ENCODE data around the gene IQCM. TPM values are rescaled to one million over a fixed set of nuclear protein-coding genes. Genes with fewer than 3 reads are reported as not detected.

Gene IQCM
- total and polyA plus RNA-seq, 2 donors (not counting 3 experiments of a cell fraction or from before 2014, with no cell fraction given): not detected

GRCh38 chr4:149555146-149555545 is 260.5 kb downstream of the IQCM start:
- H3K27ac ChIP-seq (ENCODE audit: insufficient read depth, low read depth, low read length): no peak overlapping the region
- no peaks in the 10 kb centered on the region for H3K27me3 ChIP-seq (ENCODE audit: control insufficient read depth in 2 of 2, insufficient read depth in 2 of 2, low read length in 2 of 2)
- no peak overlapping the region for H2AFZ ChIP-seq (ENCODE audit: low read depth, low read length)
- TF ChIP-seq MAX (IDR thresholded peaks at IDR 0.05; ENCODE audit: insufficient read depth, insufficient read length) (no peak), EZH2 (IDR thresholded peaks at IDR 0.05; ENCODE audit: borderline replicate concordance, low read depth, low read length, severe bottlenecking) (no peak)
- no peaks in the 10 kb centered on the region for H3K4me1 ChIP-seq (ENCODE audit: control insufficient read depth, extremely low read depth, insufficient read depth, low read length)
- dilution Hi-C loops (cut with MboI; ENCODE audit: extremely low pct_ligation_motif_present, low sequenced_read_pairs): no loop called here
- no peaks in the 10 kb centered on the region for H3K9me3 ChIP-seq (replicated peaks; ENCODE audit: control insufficient read depth, insufficient read depth, low read length)
- no peak for FAIRE-seq
- no peaks in the 10 kb centered on the region for H4K20me1 ChIP-seq (replicated peaks; ENCODE audit: control insufficient read depth, extremely low read depth, insufficient read depth, low read length)
- H3K36me3 ChIP-seq (ENCODE audit: control insufficient read depth in 2 of 2, extremely low read depth in 1 of 2, insufficient read depth in 2 of 2, low read length in 2 of 2): no peaks in the 10 kb centered on the region
- no TSS peak for BruUV-seq (replicated peaks)
- intact Hi-C loops (cut with micrococcal nuclease): no loop called here
- no peak overlapping the region for H3K4me2 ChIP-seq (ENCODE audit: insufficient read depth, low read length)
- ChIA-PET POLR2A (no interaction called here), CTCF (no interaction called here)
- no peak for DNase-seq (ENCODE audit: low read depth, low spot score)
- no peaks in the 10 kb centered on the region for H3K79me2 ChIP-seq (ENCODE audit: control insufficient read depth, insufficient read depth, low read length)
- H3K9me1 ChIP-seq (replicated peaks; ENCODE audit: control insufficient read depth, extremely low read depth, insufficient read depth, low read length): no peaks in the 10 kb centered on the region
- no peak overlapping the region for H3K4me3 ChIP-seq (replicated peaks in 1 of 3; ENCODE audit: insufficient read depth in 1 of 3, low read depth in 1 of 3, low read length in 3 of 3)
- H3K9ac ChIP-seq (replicated peaks; ENCODE audit: extremely low read depth, insufficient read depth, low read length): no peak overlapping the region

GRCh38 chr4:149553959-149554520 is 261.6 kb downstream of the IQCM start:
- dilution Hi-C loops (cut with MboI; ENCODE audit: extremely low pct_ligation_motif_present, low sequenced_read_pairs): no loop called here
- no peaks in the 10 kb centered on the region for H3K79me2 ChIP-seq (ENCODE audit: control insufficient read depth, insufficient read depth, low read length)
- no peak overlapping the region for H3K9ac ChIP-seq (replicated peaks; ENCODE audit: extremely low read depth, insufficient read depth, low read length)
- no peaks in the 10 kb centered on the region for H4K20me1 ChIP-seq (replicated peaks; ENCODE audit: control insufficient read depth, extremely low read depth, insufficient read depth, low read length)
- BruUV-seq (replicated peaks): no TSS peak
- no peak overlapping the region for H3K4me3 ChIP-seq (replicated peaks in 1 of 3; ENCODE audit: insufficient read depth in 1 of 3, low read depth in 1 of 3, low read length in 3 of 3)
- H3K4me2 ChIP-seq (ENCODE audit: insufficient read depth, low read length): no peak overlapping the region
- no peak overlapping the region for H2AFZ ChIP-seq (ENCODE audit: low read depth, low read length)
- no peak for DNase-seq (ENCODE audit: low read depth, low spot score)
- H3K36me3 ChIP-seq (ENCODE audit: control insufficient read depth in 2 of 2, extremely low read depth in 1 of 2, insufficient read depth in 2 of 2, low read length in 2 of 2): no peaks in the 10 kb centered on the region
- no peaks in the 10 kb centered on the region for H3K9me3 ChIP-seq (replicated peaks; ENCODE audit: control insufficient read depth, insufficient read depth, low read length)
- H3K4me1 ChIP-seq (ENCODE audit: control insufficient read depth, extremely low read depth, insufficient read depth, low read length): no peaks in the 10 kb centered on the region
- FAIRE-seq: no peak
- POLR2A ChIA-PET: no interaction called here
- H3K27ac ChIP-seq (ENCODE audit: insufficient read depth, low read depth, low read length): no peak overlapping the region
- CTCF ChIA-PET: no interaction called here
- TF ChIP-seq GATA2 (IDR thresholded peaks at IDR 0.05; ENCODE audit: insufficient read depth, insufficient read length, low read depth, low read length) (no peak), CTCF (IDR thresholded peaks at IDR 0.05; ENCODE audit: extremely low read depth in 1 of 2, insufficient read depth in 1 of 2, low read depth in 1 of 2, low read length in 2 of 2) (no peak), FOS (IDR thresholded peaks at IDR 0.05; ENCODE audit: borderline replicate concordance, insufficient read depth, low read length) (no peak), POLR2A (IDR thresholded peaks at IDR 0.05; ENCODE audit: low read depth, low read length) (no peak), POLR2AphosphoS5 (IDR thresholded peaks at IDR 0.05; ENCODE audit: insufficient read depth, low read depth, low read length) (no peak), EZH2 (IDR thresholded peaks at IDR 0.05; ENCODE audit: borderline replicate concordance, low read depth, low read length, severe bottlenecking) (no peak), JUN (IDR thresholded peaks at IDR 0.05; ENCODE audit: borderline replicate concordance, insufficient read depth, insufficient read length, low read depth) (no peak)
- no peaks in the 10 kb centered on the region for H3K27me3 ChIP-seq (ENCODE audit: control insufficient read depth in 2 of 2, insufficient read depth in 2 of 2, low read length in 2 of 2)
- no peaks in the 10 kb centered on the region for H3K9me1 ChIP-seq (replicated peaks; ENCODE audit: control insufficient read depth, extremely low read depth, insufficient read depth, low read length)
- intact Hi-C loops (cut with micrococcal nuclease): no loop called here
